Measurements from ENCODE around the gene EEPD1.
A peak's percentile ranks its signal among the peaks of the same experiment; 100 is the strongest.

DNA sequence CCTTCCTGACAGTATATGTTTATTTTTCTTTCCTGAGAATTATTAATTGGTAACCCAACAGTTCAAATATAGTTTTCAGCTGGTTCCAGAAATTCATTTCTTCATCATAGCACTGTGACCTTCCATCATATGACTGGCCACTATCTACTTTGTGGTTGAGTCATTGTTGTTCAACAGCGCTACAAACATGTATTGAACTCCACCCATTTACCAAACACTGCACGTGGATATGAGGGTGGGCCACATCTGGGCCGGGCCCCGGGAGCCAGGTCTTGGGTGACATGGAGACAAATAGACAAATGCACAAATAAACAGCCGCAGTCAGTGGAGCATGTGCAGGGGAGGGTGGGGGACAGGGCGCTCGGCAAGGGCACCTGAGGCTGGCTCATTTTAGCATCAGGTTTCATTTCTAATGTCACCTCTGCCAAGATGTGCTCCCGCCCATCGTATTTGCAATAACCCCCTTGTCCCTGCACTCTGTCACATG, 24.0 kb upstream of the EEPD1 start:
- TF ChIP-seq ZNF391 (tag by site-specific recombination; IDR thresholded peaks at IDR 0.05; ENCODE audit: borderline replicate concordance, low read depth) (no peak), YY1 (tag by site-specific recombination; IDR thresholded peaks at IDR 0.05) (no peak), ZBTB8A (tag by site-specific recombination; IDR thresholded peaks at IDR 0.05) (0 out of 2 replicates have a peak, but pooled peaks have one; percentile 3), ZNF558 (tag by site-specific recombination; IDR thresholded peaks at IDR 0.05) (no peak), KLF7 (tag by site-specific recombination; IDR thresholded peaks at IDR 0.05; ENCODE audit: borderline replicate concordance) (no peak), TRIM28 (IDR thresholded peaks at IDR 0.05; ENCODE audit: borderline replicate concordance, low read length) (no peak), CTCF (tag by site-specific recombination; IDR thresholded peaks at IDR 0.05) (no peak), ZNF626 (tag by site-specific recombination; IDR thresholded peaks at IDR 0.05) (no peak), ZBTB21 (tag by site-specific recombination; IDR thresholded peaks at IDR 0.05) (no peak)
- TF ChIP-seq, protein P1, sequence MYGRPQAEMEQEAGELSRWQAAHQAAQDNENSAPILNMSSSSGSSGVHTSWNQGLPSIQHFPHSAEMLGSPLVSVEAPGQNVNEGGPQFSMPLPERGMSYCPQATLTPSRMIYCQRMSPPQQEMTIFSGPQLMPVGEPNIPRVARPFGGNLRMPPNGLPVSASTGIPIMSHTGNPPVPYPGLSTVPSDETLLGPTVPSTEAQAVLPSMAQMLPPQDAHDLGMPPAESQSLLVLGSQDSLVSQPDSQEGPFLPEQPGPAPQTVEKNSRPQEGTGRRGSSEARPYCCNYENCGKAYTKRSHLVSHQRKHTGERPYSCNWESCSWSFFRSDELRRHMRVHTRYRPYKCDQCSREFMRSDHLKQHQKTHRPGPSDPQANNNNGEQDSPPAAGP (tag by site-specific recombination; IDR thresholded peaks at IDR 0.05) = peak; percentile 32
